Heart right ventricle (tissue), 16 donors: ENCODE data around the gene ATN1. TPM values are rescaled to one million over a fixed set of nuclear protein-coding genes. Genes with fewer than 3 reads are reported as not detected.

Experiments used
- ATAC-seq, 8 donors: fragments of 200-7000 bp; cut with Tn5 transposase; one replicate each; pipeline ENCODE4 v1.9.1; 2020; ENCODE audit warnings: mild to moderate bottlenecking in 8 of 8, moderate library complexity in 8 of 8, moderate number of reproducible peaks in 1 of 8
- DNase-seq, 2 donors: peaks; one replicate each; pipeline ENCODE4 v3.0.0-alpha.2; 2020
- H3K27ac ChIP-seq, 10 donors: fragments of 200-600 bp; sonication (generic) in 2 of 10; one replicate each; pipeline versions ENCODE4 v1.5.0 to v1.8.0; 2020 to 2022; ENCODE audit warnings: mild to moderate bottlenecking in 3 of 10
- H3K27me3 ChIP-seq, 7 donors: fragments of 200-600 bp; one replicate each; pipeline ENCODE4 v1.8.0; 2021 to 2022; ENCODE audit warnings: mild to moderate bottlenecking in 2 of 7
- H3K36me3 ChIP-seq, 9 donors: fragments of 200-600 bp; sonication (generic) in 1 of 9; one replicate each; pipeline versions ENCODE4 v1.5.0 to v1.8.0; 2020 to 2022; ENCODE audit warnings: mild to moderate bottlenecking in 2 of 9
- H3K4me1 ChIP-seq, 9 donors: fragments of 200-600 bp; sonication (generic) in 1 of 9; one replicate each; pipeline versions ENCODE4 v1.5.0 to v1.8.0; 2020 to 2022; ENCODE audit warnings: mild to moderate bottlenecking in 4 of 9
- H3K4me3 ChIP-seq, 10 donors: fragments of 200-600 bp; sonication (generic) in 2 of 10; one replicate each; pipeline versions ENCODE4 v1.5.0 to v1.8.0; 2020 to 2022; ENCODE audit warnings: mild to moderate bottlenecking in 7 of 10, moderate library complexity in 2 of 10
- H3K9me3 ChIP-seq, 11 donors: fragments of 200-600 bp in 10 of 11; sonication (generic) in 2 of 11; one replicate each; pipeline versions ENCODE4 v1.5.0 to v1.8.0; 2013 to 2022; ENCODE audit warnings: mild to moderate bottlenecking in 2 of 11, control low read depth in 1 of 11, moderate library complexity in 1 of 11
- CTCF ChIP-seq, 9 donors: fragments of 200-600 bp; sonication (generic) in 2 of 9; IDR thresholded peaks; one replicate each; pipeline versions ENCODE4 v1.5.0 to v1.8.0; 2021 to 2022; ENCODE audit warnings: antibody characterized with exemption in 9 of 9, mild to moderate bottlenecking in 5 of 9, moderate library complexity in 1 of 9
- WGBS, 2 donors: extraction: QIAGEN DNeasy Blood & Tissue Kit; methylation state at CpG; one replicate each; pipeline ENCODE4 v1.1.7; 2013; ENCODE audit warnings: inconsistent platforms in 1 of 2; 5-methylcytosine and 5-hydroxymethylcytosine counted together
- intact Hi-C, 10 donors: fragments of 100-400 bp; cut with DNase I; formaldehyde crosslinking; loops; one replicate each; pipeline versions ENCODE4 v1.11.1 to v1.14.2; 2022
- polyA plus RNA-seq, 2 donors: library from polyadenylated mRNA; stranded (reverse); fragments of 200-250 nt; gene quantifications; one replicate each; pipeline ENCODE4 v1.2.3, GENCODE V29; 2013
- total RNA-seq, 10 donors: library from RNA; stranded (reverse); fragmentation: NEBNext Ultra II Directional in 3 of 10; extraction: Animal tissue kit (Norgen Biotek cat#: 25700) in 3 of 10; gene quantifications; one replicate each; pipeline versions ENCODE4 v1.2.1 to v1.2.4, GENCODE V29; 2021 to 2023
- donor health status: Arrhythmogenic right ventricular cardiomyopathy.
- donor health status: ischemic (EF 13 %, LVEDD 7.1; RV severe dilation, severe dysfunction).
- donor health status: healthy with polysubstance abuse.
- donor health status: DM: no; HTN: yes; CAD: no.
- donor health status: DM: no; HTN: no; CAD: no.
- donor health status: ischemic (EF 25% LVEDD 6.9; RV normal size, moderate dysfunction).
- donor health status: ischemic (EF 25% LVEDD 5.7; RV mildly dilated, moderate dysfunction).
- donor health status: healthy.
- donor health status: DM: yes; HTN: yes; CAD: no.
- donor health status: Ischemic cardiomyopathy.
- donor health status: ischemic (EF 35%, LVEDD 5.7; RV mildly dilated, moderate dysfunction).
- donor health status: nonischemic (EF 11% LVEDD 7.7; RV severe dilation, severe dysfunction).
- donor health status: DM: yes; HTN: yes; CAD: no.
- donor health status: PGD.
- donor health status: ischemic (EF 29% LVEDD 5.4; RV normal size, mild dysfunction).
- donor health status: nonischemic (EF 23%, LVEDD 6.1; RV moderate dilation, normal function).

The ATN1 gene
- total and polyA plus RNA-seq, 12 donors, result 48.7 to 96.7 (median 65.8) TPM

- Histone ChIP-seq H3K36me3 (peaks cover 0 to 55% (median 0%) of the 10 kb centered on the region in 9 donors), H3K4me1 (peaks cover 0 to 86% (median 23%) of the 10 kb centered on the region in 9 donors), H3K4me3 (peak overlapping the region in 6 of 10 donors; percentile 37 to 80 (median 42)), H3K9me3 (no peaks in the 10 kb centered on the region), H3K27ac (peak overlapping the region in 9 of 10 donors; percentile 1 to 98 (median 75)), H3K27me3 (no peaks in the 10 kb centered on the region)
- WGBS, 2 donors, result 57% methylated on average over 24 of the region's 24 CpGs
- ATAC-seq (peak; percentile 22 to 78 (median 72)), DNase-seq (peak in 1 of 2 donors; percentile 79)
- TF ChIP-seq CTCF (IDR thresholded peaks at IDR 0.05), result no peak
- intact Hi-C loops, result loop anchor here in 1 of 10 donors (10.0 kb wide), 1 partner anchor 161 kb away; no protein-coding TSS in a partner anchor
Measured at GRCh38 chr12:6953442-6954315, 25.9 kb downstream of the ATN1 start.

GRCh38 chr12:6954316-6955107, 26.8 kb downstream of the ATN1 start:
- Histone ChIP-seq H3K27ac (peak overlapping the region in 7 of 10 donors; percentile 32 to 98 (median 77)), H3K9me3 (no peaks in the 10 kb centered on the region), H3K36me3 (peaks cover 0 to 60% (median 0%) of the 10 kb centered on the region in 9 donors), H3K4me3 (peak overlapping the region in 3 of 10 donors; percentile 37 to 80 (median 37)), H3K27me3 (no peaks in the 10 kb centered on the region), H3K4me1 (peaks cover 1 to 86% (median 31%) of the 10 kb centered on the region in 9 donors)
- no peak for DNase-seq
- intact Hi-C loops, result loop anchor here in 1 of 10 donors (10.0 kb wide), 1 partner anchor 160 kb away; no protein-coding TSS in a partner anchor
- TF ChIP-seq CTCF (IDR thresholded peaks at IDR 0.05), result no peak
- 88 to 90% methylated on average over 21 of the region's 21 CpGs for WGBS, 2 donors
- ATAC-seq, result no peak

GRCh38 chr12:6955108-6956020, 27.6 kb downstream of the ATN1 start:
- 92% methylated on average over 22 of the region's 22 CpGs for WGBS, 2 donors
- no peak for TF ChIP-seq CTCF (IDR thresholded peaks at IDR 0.05)
- H3K36me3 ChIP-seq, result peaks cover 0 to 68% (median 0%) of the 10 kb centered on the region in 9 donors
- intact Hi-C loops, result loop anchor here in 1 of 10 donors (10.0 kb wide), 1 partner anchor 159 kb away; no protein-coding TSS in a partner anchor
- H3K27ac ChIP-seq, result peak overlapping the region in 1 of 10 donors; percentile 98
- H3K4me1 ChIP-seq, result peaks cover 2 to 86% (median 40%) of the 10 kb centered on the region in 9 donors
- peak overlapping the region in 1 of 10 donors; percentile 80 for H3K4me3 ChIP-seq
- no peak for ATAC-seq
- no peaks in the 10 kb centered on the region for H3K27me3 ChIP-seq
- no peaks in the 10 kb centered on the region for H3K9me3 ChIP-seq
- DNase-seq, result no peak
